HG03060 (cell line): Measurements from ENCODE around the gene FIGN.

Source experiments
- ATAC-seq: cut with Tn5 transposase; IDR thresholded peaks from one replicate; pipeline ENCODE4 v1.9.1; 2021; ENCODE audit warnings: low read depth, moderate number of reproducible peaks; ENCODE audit not compliant: unreplicated experiment

FIGN gene

DNA sequence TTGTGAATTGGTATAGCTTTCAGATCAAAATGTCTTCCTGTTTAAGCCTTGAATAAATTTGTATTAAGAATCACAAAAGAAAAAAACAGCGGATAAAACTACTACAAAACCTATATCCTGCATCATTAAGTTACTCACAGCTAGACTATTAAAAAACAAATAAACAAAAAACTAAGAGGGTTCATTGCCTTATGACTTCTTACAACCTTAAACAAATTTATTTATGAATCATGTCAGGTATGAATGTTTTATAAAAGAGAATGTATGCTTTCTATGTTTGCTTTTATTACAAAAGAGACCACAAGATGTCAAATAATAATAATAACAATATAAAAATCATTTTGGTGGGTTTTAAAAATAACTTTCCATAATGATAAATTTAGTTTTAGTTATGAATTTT lies 109.6 kb downstream of the FIGN start:
- no peak for ATAC-seq

GRCh38 chr2:163625632-163626031 lies 110.2 kb downstream of the FIGN start:
- no peak for ATAC-seq

DNA sequence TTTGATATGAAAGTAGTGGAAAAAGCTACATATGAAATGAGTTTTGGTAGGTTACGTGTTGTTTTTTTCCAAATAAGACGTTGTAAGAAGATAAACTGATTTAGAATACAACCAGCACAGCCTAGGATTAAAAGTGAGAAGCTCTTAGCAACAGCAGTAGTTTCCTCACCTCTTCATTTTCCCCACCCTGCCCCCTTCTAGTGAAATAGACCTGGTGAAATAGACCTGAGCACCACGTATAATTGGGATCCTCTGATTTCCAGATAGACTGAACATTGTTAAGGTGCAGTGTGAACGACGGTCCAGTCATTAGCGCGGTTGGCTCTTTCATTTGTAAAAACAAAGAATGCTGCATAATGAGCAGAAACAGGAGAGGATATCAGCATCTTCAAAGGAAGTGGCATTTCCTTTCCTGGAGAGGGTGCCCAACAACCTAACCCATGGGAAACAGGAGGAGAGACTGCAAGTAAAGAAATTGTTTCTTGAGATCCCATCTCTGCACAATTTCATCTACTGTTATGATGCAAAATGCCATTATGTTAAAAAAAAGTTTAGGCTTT lies 114.3 kb downstream of the FIGN start:
- ATAC-seq = no peak

- no peak for ATAC-seq
Measured at GRCh38 chr2:163617517-163617916, 118.3 kb downstream of the FIGN start.

- ATAC-seq = no peak
Measured at GRCh38 chr2:163613266-163613731, 122.5 kb downstream of the FIGN start.

GRCh38 chr2:163612332-163612731 lies 123.5 kb downstream of the FIGN start:
- no peak for ATAC-seq

DNA sequence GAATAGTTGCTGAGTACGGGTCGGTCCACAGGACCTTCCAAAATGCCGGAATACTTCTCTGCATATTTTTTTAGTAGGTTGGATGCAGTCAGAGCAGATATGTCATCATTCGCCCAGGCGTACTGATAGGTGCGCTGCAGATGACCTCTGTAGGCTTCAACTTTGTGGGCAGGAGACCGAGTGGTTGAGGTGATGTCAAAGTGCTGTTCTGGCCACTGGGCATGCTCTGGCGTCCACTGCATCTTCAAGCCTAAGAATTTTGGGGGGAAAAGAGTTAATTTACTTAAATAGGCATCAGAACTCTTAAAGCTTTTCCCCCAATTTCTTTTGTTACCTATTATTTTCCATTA lies 124.3 kb downstream of the FIGN start:
- no peak for ATAC-seq

DNA sequence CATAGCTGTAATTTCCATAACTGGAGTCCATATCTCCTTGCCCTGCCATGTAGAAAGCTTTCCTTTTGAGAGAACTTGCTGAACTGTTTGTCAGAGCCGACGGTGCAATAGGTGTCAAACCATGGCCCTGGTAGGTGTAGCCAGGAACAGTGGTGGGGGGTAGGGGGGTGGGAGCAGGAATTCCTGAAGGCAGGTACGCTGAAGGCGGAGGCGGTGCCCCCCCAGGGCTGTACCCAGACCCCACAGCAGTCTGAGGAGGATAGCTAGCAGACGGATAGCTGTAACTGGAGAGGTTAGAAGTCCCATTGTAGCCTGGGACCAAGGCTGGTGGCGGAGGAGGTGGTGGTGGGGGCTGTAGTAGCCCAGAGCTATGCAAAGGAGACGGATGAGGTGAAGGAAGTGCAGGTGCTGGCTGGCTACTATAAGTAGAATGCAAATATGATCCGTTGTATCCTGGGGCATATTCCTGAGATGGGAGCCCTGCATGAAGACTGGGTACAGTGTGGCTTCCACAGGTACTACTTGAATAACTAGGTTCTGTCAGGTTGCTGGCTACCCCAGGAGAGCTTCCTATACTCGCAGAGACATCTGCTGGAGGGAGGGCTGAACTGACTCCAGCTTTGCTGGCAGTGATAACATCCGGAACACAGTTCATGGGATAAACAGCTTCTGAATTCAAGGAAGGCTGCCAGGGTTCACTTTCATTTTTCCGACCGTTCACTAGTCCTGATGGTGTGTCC lies 124.8 kb downstream of the FIGN start:
- no peak for ATAC-seq

- no peak for ATAC-seq
Measured at GRCh38 chr2:163607630-163608029, 128.2 kb downstream of the FIGN start.

DNA sequence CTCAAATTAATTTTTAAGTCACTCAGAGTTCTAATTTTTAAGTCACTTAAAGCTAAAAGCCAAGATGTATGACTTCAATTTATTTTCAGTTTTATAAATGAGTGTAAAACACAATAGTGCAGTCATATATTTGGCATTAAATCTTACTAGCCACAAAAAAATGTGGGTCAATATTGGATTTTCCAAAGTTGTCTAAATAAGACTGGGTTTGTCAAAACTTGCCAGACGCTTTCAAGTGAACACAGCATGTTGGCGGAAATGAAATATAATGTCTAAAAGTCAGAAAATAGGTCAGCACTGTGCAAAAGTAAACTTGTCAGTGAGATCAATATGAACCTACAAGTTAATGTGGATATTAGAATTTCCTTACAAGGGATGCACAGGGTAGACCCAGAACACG lies 128.9 kb downstream of the FIGN start:
- no peak for ATAC-seq

- no peak for ATAC-seq
Measured at GRCh38 chr2:163605779-163606178, 130.0 kb downstream of the FIGN start.

DNA sequence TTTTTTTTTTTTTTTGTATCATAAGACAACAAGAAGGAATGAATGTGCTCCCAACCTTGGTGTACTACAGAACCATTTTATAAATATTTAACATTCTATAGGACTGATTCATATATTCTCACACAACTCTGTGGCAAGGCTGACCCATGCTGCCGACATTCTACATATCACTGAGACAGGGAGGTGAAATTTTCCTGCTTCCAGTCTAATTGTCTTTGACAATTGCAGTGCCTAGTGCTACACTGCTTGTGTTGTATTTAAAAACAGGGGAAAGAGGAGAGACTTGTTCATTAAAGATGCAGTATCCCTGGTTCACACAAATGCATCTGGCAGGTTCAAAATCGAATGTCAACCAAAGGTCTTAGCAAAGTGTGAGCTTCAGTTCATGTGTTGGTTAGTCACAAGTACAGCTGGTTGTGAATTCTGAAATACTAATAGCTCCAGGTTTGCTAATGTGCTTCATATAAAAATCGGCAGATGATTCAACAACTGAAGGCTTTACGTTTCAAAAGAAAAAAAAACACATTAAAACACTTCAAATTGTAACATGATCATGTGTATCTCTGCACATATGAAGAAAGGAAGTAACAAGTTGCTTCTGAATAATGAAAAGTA lies 130.8 kb downstream of the FIGN start:
- no peak for ATAC-seq

DNA sequence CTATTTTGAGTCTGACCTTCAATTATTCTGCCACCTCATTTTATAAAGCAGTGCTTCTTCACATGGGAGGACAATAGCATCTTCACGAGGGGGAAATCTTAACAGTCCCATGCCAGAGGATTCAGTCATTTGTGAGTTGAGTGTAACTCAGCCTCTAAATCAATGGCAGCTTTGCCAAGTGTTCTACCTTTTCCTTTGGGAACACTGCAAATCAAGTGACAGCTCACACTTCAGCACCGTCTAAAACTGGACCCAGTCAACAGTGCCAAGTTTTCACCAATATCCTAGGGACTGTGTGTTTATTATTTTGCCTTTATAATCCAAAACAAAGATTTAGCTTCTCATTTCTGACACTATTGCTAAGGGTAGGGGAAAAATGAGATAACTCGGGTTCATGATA lies 133.6 kb downstream of the FIGN start:
- ATAC-seq = no peak

DNA sequence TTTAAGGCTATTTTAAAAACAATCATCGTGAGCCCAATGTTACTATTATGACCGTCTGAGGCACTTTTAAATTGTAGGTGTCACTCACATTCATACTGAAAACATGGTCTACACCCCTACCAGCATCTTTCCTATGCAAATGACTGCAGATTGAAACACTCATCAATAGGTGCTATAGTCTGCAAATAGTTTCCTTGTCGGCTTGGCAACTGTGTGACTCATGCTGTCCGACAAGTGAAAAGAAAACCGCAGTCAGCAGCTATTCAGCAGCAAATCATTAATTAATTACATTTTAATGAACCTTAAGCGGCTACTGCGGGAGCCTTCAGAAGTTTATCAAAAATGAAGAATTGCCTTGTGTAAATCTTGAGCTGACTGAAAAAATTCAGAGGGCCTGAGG lies 134.4 kb downstream of the FIGN start:
- ATAC-seq = no peak

DNA sequence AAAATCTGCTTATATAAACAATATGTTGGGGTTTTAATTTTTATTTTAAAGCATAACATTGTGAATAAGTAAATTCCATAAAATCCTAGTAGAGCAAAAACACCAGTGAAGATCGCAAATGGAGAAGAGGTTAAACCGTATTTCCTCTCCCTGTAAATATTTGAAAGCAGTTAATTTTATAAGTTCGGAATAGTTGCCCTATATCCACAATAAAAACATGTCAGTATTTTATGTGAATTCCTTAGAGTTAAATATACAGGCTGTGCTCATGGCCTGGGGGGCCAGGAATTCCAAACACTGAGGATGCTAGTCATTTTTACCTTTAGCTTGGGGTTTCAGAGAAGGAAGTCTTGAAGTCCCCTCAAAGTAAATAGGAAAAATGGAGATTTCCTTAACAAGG lies 135.0 kb downstream of the FIGN start:
- no peak for ATAC-seq

DNA sequence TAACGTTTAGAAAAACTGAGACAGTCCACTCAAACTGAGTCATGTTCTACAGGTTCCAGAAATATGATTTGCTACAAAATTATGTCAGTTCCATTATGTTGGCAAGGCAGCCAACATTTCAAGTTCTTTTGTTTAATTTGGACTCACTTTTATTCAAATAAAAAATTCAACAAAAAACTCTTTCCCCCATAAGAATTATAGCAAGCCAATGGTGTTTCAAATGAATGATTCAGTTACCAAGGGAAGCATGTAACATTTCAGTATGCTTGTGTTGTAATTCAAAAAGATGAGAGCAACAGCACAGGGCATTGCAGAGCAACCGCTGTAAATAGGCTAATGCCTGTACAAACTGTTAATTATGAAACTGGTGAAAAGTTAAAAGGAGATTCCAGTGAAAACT lies 140.8 kb downstream of the FIGN start:
- no peak for ATAC-seq

- ATAC-seq = no peak
Measured at GRCh38 chr2:163594497-163594896, 141.3 kb downstream of the FIGN start.

DNA sequence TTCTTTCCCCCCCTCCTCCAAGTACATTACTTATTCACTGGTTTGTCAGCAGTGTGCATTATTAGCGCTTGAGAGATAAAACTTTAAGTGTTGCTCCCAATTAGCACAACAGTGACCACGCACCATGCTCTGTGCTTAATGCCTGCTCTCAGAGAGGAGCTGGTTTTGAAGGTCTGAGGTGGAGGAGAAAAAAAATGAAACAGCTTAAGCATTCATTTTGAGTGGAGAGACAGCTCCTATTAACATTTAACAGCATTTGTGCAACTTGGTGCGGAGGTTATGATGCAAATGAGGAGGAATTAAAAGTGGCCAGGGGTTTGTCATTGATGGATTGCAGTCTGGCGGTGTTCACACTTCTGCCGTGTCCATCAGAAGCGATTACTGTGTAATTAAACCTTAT lies 141.8 kb downstream of the FIGN start:
- ATAC-seq = no peak

- ATAC-seq = no peak
Measured at GRCh38 chr2:163592954-163593622, 142.7 kb downstream of the FIGN start.

- ATAC-seq = no peak
Measured at GRCh38 chr2:163591461-163591860, 144.3 kb downstream of the FIGN start.

GRCh38 chr2:163580757-163581156 lies 155.1 kb downstream of the FIGN start:
- ATAC-seq = no peak

DNA sequence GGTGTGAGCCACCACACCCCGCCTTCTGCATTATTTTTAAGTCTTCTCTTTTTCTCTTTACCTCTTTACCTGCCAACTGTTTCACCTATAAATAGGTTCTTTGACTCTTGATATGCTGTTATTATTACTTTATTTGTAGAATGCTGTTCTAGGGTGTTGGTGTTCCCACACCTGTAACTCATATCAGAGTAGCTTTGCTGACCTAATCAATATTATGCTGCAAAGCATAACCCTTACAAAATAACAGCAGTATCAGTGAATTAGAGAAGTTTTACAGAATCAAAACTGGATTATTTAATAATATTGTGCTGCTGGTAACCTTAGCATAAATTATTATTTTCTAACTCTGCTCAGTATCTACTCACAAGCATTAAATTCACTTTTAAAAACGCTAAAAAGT lies 161.5 kb downstream of the FIGN start:
- ATAC-seq = no peak
